Cardiac fibroblast (primary cell): Measurements from ENCODE around the gene LTB4R2.
"Not testable (repeated sequence)": the region's sequence is repeated elsewhere in the genome, so short reads cannot be mapped to it uniquely, and the experiment has no call there.

ENCODE experiments used
- DNase-seq, 2 donors: peaks; one replicate each; pipeline versions ENCODE4 v3.0.0 to v3.0.0-alpha.2; 2010; ENCODE audit warnings: low read depth in 2 of 2
- H3K4me3 ChIP-seq, 2 donors: replicated peaks in 1 of 2; 1 replicate in 1 of 2; 2 replicates in 1 of 2; pipeline ENCODE4 v1.5.1; 2011; ENCODE audit warnings: low read depth in 2 of 2, low read length in 2 of 2, mild to moderate bottlenecking in 2 of 2, moderate library complexity in 1 of 2
- CTCF ChIP-seq: IDR thresholded peaks from one replicate; pipeline ENCODE4 v1.5.1; 2011; ENCODE audit warnings: low read depth, mild to moderate bottlenecking, low read length, inconsistent platforms

The LTB4R2 gene

GRCh38 chr14:24353559-24354481 is 43.9 kb downstream of the LTB4R2 start:
- no peak overlapping the region for H3K4me3 ChIP-seq
- no peak for TF ChIP-seq CTCF
- peak; percentile 40 to 75 for DNase-seq

- H3K4me3 ChIP-seq, DNase-seq: not testable (repeated sequence)
These were observed 44.5 kb downstream of the LTB4R2 start for GRCh38 chr14:24354482-24354825.

- no peak for TF ChIP-seq CTCF
- no peak for DNase-seq
- no peak overlapping the region for H3K4me3 ChIP-seq
These were observed 45.1 kb downstream of the LTB4R2 start for GRCh38 chr14:24355009-24355408.

- DNase-seq = no peak
- no peak for TF ChIP-seq CTCF
- no peak overlapping the region for H3K4me3 ChIP-seq
These were observed 46.3 kb downstream of the LTB4R2 start for GRCh38 chr14:24356208-24356607.

GRCh38 chr14:24360281-24360680 is 50.3 kb downstream of the LTB4R2 start:
- no peak for DNase-seq
- H3K4me3 ChIP-seq = no peak overlapping the region
- no peak for TF ChIP-seq CTCF

- no peak overlapping the region for H3K4me3 ChIP-seq
- DNase-seq = no peak
- no peak for TF ChIP-seq CTCF
These were observed 51.4 kb downstream of the LTB4R2 start for GRCh38 chr14:24361326-24361725.
